HG02970 (cell line): Measurements from ENCODE around the gene CPD.

ENCODE experiments used
- ATAC-seq: cut with Tn5 transposase; IDR thresholded peaks from one replicate; pipeline ENCODE4 v1.9.1; 2021; ENCODE audit warnings: mild to moderate bottlenecking, moderate library complexity, moderate number of reproducible peaks; ENCODE audit not compliant: unreplicated experiment, low FRiP score

CPD gene

DNA sequence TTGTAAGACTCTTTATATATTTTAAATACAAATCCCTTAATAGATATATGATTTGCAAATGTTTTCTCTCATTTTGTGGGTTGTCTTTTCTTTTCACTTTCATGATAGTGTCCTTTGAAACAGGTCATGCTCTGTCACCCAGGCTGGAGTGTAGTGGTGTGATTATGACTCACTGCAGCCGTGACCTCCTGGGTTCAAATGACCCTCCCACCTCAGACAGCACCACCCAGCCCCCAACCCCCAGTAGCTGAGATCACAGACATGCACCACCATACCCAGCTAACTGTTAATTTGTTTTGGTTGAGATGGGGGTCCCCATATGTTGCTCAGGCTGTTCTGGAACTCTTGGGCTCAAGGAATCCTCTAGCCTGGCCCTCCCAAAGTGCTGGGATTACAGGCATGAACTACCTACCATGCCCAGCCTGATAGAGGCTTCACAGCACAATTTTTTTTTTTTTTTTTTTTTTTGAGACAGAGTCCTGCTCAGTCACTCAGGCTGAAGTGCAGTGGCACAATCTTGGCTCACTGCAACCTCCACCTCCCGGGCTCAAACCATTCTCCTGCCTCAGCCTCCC lies 26.4 kb upstream of the CPD start:
- ATAC-seq: no peak

DNA sequence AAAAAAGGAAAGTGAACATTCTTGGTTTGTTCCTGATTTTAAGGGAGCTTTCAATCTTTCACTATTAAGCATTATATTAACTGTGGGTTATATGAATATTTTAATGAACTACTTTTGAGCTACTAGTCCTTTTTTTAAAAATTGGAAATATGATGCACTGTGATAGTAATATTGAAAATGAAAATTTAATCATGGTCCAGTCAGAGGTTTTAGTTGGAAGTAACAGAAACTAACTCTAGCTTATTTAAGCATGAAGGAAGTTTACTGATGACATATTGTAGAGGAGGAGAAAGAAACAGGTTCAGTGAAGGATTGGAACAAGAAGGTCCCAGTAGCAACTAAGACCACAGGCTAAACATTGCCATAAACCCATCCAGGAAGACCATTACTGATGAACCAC lies 24.0 kb upstream of the CPD start:
- ATAC-seq: no peak

DNA sequence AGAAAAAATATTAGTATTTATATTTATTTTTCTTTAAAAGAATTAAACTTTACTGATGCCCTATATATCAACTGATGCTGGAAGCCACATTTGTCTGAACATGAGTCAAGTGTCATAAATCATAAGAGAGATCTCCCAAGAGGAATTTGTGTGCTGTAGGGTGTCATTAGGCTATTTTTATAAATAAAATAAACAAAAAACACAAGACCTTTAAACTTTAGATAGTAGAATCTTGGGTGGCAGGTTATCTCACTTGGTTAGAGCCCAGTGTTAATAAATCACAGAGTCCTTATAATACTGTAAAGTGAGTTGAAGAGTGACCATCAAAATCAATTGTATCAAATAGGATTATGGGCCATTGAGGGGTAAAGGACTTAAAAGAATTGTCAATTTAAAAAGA lies 21.3 kb upstream of the CPD start:
- ATAC-seq: no peak

DNA sequence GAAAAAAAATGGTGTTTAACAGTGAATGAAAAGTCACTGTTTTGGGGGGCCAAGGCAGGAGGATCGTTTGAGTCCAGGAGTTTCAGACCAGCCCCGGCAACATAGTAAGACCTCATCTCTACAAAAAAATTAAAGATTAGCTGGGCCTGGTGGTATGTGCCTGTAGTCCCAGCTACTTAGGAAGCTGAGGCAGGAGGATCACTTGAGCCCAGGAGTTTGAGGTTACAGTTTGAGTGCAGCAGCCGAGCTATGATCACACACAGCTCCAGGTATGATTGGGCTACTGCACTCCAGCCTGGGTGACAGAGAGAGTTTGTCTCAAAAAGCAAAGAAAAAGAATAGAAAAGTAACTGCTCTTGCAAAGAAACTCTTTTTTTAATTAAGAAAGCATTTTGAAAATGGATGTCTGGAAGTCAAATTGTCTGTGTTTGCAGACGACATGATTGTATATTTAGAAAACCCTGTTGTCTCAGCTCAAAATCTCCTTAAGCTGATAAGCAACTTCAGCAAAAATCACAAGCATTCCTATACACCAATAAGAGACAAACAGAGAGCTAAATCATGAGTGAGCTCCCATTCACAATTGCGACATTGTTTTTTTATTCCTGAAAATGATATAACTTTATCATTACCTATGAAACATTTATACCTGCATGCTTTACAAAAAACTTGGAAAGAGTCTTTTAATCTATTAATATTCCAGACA lies 20.5 kb upstream of the CPD start:
- no peak for ATAC-seq

DNA sequence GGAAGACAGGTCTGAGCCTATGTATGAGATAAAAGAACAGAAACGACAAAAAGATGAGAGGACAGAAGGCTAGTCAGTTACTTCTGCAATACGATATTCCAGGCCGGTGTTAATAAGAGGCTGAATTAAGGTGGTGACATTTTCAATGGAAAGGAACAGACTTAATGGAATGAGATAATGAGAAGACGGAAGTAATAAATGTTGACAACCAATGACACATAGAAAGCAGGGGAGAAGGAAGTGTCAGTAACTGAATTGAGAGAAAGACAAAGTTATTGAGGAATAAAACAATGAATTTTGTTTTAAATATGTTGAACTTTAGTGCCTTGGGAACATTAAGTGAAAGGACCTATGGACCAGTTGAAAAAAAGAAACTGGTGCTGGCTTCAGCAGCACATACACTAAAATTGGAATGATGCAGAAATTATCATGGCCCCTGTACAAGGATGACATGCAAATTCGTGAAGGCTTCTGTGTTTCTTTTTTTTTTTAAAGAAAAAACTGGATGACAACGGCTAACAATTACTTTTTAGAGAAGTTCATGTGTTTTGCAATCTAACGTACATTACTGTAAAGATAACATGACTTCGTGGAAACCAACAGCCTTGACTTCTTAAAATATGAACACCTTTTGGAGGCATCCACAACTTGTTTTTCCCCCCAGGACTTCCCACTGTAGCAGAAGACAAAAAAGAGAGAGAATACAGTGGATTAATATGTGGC lies 18.5 kb upstream of the CPD start:
- ATAC-seq: no peak

DNA sequence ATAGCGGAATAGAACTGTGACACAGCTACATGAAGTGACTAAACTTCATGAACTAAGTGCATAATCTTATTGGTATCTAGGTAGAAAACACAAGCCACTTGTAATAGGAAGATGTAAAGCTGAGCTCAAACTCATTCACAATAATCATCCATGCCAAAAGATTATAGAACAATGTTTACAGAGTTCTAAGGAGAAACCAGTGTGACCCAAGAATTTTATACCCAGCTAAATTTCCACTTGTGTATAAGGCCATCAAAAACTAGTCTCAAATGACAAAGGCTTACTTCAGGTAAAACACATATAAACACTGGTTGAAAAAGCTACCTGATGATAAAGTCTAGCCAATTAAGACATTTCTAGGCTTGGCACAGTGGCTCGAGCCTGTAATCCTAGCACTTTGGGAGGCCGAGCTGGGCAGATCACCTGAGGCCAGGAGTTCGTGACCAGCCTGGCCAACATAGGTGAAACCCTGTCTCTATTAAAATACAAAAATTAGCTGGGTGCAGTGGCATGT lies 16.9 kb upstream of the CPD start:
- ATAC-seq: no peak

DNA sequence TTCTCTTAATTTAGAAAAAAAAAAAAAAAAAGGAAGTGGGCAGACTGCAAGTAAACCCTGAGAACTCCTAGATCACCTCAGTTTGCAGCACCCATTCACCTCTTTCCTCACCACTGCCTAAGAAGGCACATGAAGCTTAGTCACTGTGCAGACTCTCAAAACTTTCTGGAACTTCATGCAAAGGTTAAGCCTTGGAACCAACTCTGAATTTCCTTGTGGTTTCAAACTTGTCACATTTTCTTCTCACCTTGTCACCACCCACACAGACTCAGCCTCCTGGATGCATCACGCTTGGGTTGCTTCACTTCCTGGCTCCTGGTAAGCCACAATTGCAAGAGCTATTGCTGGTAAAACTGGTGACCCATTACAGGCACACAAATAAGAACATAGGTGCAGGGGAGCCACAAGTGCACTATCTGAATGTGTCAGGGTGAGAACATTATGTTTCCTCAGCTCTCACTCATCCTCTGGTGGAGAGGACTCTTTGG lies 15.0 kb upstream of the CPD start:
- peak; percentile 70 for ATAC-seq

DNA sequence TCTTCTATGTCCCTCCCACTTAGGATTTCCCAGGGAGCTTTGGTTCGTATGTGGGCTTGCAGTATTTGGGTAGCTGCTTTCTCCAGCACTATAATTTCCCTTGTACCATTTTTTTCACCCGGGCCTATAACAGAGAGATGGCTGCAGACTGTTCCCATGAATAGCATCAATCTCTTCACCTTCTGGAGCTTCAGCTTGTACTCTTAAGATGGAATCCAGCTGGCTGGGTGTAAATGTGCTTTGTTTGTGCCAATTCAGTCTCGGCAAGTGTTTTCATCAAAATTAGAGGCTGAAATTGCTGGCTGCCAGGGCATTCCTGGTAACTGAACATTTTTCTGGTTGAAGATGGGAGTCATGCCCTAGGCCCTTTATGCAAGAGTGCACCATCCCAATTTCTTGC lies 12.2 kb upstream of the CPD start:
- no peak for ATAC-seq

DNA sequence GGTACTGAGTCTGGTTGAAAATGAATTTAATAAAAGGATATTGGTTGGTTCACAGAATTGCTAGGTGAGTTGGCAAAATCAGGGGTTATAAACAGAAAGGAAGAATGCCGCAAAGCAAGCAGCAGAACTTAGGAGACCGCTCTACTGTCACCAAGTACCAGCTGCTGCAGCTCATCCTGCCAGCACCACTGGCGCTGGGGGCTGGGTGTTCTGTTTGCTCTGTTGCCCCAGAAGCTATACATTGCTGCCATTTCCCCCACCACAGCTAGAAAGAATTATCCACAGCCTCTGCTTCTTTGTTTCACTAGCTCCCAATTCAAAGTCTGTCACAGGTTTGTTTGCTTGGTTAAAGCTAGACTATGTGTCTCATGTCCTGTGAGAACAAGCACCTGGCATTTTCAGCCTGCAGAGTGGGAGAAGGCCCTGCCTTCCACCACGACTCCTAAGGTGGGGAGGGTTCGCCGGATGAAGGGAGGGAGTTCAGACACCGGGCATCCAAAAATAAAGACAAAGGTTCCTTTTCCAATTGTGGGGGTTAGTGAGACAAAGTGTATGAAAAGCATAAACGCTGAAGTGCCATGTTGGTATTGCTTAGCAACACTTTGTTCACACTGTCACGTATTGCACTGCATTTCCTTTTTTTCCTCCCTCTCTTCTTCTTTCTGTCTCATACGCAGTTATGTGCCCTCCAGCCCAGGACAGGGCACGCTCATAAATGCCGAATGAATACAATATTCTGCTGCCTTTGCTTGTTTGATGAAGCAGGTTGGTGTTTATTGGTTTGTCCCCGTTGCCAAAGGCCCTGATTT lies 9.6 kb upstream of the CPD start:
- no peak for ATAC-seq

DNA sequence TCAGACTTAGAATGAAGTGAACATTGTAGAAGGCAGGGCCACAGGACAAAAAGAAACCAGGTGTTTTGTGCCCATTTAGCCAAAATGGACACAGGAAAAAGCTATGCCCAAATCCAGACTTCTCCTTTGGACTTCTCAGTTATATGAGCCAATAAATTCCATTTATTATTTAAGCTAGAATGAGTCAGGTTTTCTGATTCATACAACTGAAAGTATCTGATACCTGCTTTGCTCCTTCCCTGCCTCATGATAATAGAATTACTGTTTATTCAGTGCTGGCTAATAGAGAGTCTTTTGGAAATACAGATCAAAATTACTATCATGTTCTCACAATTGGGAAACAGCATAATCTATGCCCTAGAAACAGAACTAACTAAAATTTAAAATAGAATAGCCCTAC lies 8.7 kb upstream of the CPD start:
- no peak for ATAC-seq

DNA sequence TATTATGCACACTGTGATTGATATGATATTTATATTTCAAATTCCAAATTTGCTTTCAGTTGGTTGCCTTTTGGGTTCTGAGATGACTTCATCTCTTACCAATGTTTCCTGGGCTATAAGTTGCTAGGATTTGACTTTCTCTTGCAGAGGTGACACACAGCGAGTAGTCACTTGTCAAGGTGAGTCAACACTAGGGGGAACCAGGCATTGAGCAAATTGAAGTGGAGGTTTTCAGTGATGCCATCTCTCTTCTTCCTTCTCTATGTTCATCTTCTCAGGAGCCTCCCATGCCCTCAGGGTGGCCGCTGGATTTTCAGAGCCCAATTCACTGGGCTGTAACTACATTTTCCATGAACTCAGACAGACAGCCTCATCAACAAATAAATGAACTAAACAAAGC lies 6.0 kb upstream of the CPD start:
- ATAC-seq: no peak

DNA sequence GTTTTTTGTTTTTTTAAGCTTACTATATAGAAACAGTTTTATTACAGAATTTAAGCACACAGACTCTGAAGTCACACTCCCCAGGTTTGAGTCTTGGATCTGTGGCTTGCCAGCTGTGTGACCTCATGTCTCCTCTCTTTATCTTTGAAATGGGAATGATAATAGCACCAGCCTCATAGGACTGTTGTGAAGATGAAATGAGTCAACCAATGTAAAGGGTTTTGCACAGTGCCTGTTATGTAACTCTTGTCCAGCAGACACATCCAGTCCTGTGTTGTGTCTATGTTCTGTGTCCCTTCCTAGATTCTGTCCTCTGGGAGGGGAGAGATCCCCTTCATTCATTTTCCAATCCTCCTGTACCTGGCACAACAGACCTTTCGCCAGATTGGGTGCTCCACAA lies 3.1 kb upstream of the CPD start:
- ATAC-seq: no peak

DNA sequence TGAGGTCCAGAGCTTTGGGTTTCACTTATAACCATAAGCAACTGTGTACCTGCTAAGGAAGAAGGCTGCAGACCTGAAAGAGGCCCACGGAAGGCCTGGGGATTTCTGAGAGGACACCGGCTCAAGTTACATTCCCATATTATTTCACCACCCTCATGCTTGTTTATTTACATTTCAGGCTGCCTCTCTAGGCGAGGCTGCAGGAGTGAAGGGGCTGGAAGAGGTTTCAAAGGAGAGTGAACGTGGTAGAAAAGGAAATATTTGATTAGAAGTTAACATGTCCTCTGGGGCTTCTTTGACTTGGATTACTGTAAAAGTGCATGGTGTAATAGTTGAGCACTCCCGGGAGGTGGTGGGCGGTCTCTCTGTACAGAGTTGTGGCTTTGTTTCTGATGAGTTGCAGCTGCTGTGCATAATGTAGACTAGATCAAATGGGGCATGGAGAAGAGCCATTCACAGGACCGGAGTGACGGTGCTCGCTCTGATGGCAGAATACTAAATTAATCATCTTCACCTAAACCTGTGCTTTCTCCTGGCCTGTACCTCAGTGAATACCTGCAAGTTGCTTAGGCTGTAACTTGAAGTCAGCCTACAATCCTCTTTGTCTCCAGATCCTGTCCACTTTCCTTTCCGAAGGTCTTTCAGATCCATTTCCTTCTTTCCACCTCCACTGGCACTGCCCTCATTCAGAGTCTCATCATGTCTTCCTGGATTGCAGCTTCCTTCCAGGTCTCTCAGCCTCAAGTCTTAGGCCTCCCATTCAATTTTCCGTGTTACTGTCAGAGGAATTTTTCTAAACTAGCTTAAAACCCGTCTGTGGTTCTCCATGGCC lies 1.9 kb upstream of the CPD start:
- ATAC-seq: no peak

DNA sequence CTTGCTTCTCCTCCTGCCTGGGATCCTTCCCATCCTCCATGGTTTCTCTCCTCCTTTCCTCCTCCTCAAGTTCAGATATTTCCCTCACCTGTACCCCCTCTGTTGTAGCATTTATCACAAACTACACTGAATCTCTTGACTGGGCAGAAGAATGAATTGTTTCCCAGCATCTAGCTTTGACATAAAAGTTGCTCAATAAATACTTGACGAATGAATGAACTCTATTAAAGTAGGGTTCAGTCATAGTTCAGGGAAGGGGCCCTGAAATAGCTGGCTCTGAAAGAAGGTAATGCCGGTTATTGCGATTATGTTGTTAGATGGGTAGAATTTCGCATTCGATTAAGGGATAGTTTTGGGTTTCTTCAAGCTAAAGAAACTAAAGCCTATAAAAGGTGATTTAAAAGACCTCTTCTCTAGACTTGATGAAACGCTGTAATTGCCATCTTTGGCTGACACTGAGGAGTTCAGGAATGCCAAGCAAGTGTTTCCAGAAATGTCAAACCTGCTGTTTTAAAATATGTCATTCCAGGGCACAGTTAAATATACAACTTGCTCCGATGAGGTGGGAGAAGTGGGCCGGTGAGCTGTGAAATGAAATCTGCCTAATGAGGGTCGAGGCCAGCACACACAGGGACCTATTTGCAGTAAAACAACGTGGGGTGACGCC lies 1.0 kb upstream of the CPD start:
- no peak for ATAC-seq

DNA sequence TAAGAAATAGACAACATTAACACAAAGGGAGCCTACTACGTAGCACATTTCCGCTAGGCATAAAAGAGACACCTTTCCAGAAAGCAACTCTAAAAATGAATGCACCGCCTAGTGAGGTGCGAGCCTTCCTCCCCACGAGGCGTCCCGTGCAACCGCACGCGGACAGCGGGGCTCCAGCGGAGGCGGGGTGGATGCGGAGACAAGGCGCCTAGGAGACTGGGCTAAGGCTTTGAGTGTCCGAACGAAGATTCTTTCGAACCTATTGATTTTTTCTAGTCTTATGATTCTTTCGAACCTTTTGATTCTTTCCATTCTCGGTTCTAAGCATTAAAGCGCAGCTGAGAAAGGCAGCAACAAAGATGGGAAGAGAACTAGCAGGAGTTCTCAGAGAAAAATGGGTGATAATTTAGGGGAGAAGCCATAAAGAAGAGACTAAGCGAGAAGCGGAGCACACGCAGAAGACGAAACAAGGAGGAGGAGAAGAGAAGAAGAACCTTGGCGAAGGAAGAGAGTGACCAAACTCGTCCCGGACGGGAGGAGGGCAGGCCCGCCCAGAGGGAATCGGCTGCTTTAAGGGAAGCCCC lies 394 bp upstream of the CPD start:
- ATAC-seq: no peak

DNA sequence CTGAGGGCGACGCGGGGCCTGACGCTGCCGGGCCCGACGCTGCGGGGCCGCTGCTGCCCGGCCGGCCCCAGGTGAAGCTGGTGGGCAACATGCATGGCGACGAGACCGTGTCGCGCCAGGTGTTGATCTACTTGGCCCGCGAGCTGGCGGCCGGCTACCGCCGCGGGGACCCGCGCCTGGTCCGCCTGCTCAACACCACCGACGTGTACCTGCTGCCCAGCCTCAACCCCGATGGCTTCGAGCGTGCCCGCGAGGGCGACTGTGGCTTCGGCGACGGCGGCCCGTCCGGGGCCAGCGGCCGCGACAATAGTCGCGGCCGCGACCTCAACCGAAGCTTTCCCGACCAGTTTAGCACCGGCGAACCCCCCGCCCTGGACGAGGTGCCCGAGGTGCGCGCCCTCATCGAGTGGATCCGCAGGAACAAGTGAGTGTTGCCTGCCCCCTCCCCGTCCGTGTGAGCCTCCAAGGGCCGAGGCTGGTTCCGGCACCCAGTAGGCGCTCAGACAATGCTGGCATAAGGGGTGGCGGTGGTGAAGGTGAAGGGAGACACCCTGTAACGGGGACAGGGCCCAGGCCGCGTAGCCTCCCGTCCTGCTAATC lies 676 bp downstream of the CPD start:
- peak; percentile 17 for ATAC-seq

DNA sequence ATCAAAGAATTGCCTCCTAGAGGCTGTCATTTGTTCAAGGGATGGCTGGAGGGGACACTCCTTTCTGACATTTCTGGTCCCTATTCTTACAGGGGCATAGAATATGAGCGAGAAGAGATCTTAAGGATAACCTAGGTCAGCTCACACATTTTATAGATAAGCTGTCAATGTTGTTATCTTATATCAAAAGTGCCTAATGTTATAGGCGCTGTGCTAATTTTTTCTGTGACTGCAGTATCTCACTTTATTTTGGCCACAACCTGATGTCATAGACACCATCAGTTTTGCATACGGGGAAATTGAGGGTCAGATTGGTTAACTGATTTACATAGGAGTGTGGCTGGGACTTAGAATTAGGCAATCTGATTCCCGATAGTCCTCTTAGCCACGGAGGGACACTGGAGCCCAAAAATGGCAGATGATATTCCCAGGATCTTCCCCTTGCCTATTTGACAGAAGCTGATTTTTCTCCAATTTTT lies 1.2 kb downstream of the CPD start:
- peak; percentile 36 for ATAC-seq

DNA sequence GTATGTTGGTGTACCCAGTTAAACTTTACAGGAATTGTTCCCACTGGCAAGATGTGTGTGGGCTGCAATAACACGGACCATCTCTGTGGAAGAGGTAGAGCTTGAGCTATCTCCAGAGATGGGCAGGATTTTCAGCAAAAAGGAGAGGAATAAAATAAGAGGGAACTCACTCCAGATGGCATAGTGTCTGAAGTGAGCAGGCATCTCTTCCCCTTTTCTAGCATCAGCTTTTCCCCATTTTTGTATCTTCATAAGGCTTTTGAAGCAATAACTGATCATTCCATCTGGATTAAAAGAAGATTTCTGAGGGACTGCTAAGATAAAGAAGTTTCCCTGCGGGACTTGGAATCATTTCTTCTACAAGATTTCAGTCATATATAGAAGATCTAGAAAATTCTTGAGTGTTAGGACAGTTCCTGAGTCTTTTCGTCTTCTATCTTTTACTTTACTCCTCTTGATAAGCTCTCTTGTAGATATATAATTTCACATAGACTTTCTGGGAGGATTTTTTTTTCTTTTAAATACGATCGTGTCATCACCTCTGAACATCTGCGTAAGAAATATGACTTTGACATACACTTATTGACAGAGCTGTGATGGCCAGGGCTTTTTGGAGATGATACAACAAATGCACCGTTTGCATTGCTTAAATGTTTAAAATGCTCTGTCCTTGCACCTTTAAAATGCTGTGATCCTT lies 2.1 kb downstream of the CPD start:
- ATAC-seq: no peak
